Eye (tissue), 1 donor: ENCODE data around the gene ZBTB6.

ENCODE experiments used
- DNase-seq: peaks from one replicate; pipeline ENCODE4 v3.0.0-alpha.2; 2015

ZBTB6 gene, protein sequence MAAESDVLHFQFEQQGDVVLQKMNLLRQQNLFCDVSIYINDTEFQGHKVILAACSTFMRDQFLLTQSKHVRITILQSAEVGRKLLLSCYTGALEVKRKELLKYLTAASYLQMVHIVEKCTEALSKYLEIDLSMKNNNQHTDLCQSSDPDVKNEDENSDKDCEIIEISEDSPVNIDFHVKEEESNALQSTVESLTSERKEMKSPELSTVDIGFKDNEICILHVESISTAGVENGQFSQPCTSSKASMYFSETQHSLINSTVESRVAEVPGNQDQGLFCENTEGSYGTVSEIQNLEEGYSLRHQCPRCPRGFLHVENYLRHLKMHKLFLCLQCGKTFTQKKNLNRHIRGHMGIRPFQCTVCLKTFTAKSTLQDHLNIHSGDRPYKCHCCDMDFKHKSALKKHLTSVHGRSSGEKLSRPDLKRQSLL

GRCh38 chr9:122912964-122913673, at the start of gene ZBTB6:
Gene ZBTB6, minus strand, starts transcription at chr9:122913323. Its CDS starts 1,251 bp downstream, at chr9:122912072.
- peak; percentile 93 for DNase-seq

DNA sequence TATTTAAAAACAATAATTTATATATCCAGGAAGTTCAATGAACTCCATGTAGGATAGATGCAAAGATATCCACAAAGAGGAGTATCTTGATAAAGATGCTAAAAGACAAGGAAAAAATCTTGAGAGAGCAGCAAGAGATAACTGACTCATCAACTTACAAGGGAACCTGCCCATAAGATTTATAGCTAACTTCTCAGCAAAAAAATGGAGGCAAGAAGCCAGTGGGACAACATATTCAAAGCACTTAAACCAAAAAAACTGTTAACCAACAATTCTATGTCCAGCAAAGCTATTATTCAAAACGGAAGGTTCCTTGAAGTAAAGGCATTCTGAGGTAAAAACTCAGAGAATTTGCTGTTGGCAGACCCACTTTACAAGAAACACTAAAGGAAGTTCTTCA, 48.0 kb upstream of the ZBTB6 start:
- no peak for DNase-seq

GRCh38 chr9:122955961-122956360, 42.8 kb upstream of the ZBTB6 start:
- no peak for DNase-seq

- DNase-seq = no peak
Measured at GRCh38 chr9:122954253-122954691, 41.1 kb upstream of the ZBTB6 start.

DNA sequence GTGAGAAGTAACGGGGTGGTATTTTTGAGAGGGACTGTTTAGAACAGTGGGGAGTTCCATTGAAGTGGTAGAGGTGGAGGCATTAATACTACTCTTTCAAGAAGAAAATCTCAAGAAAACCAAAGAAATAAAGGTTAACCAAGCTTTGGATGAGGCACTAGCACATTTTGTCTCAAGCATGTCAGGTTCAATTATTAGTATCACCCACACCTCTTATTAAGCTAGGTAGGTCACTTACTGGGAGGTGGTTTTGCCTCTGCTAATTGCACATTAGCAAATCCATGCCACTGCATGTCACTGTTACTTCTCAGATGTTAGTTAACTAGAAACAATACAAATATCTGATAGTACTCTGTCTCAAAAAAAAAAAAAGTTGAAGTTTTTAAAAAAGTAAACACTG, 37.9 kb upstream of the ZBTB6 start:
- no peak for DNase-seq

DNA sequence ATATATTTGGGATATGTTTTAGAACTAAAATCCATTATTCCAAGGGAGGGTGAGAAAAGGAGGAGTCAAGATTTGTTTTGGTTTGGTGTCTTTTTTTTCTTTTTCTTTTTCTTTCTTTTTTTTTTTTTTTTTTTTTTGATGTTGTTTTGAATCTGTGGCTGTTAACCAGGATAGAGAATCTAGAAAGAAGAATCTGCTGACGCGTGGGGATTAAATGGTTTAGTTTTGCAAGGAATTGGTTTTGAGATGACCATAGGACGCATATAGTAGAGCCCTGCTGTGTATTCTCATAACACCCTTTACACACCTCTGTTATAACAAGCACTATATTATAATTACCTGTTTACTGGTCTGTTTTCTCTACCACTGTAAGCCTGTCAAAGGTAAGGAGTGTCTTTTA, 37.1 kb upstream of the ZBTB6 start:
- no peak for DNase-seq

- DNase-seq = peak; percentile 44
Measured at GRCh38 chr9:122949696-122950095, 36.6 kb upstream of the ZBTB6 start.

- DNase-seq = no peak
Measured at GRCh38 chr9:122948313-122948712, 35.2 kb upstream of the ZBTB6 start.

- DNase-seq = peak; percentile 26
Measured at GRCh38 chr9:122946461-122947005, 33.4 kb upstream of the ZBTB6 start.

GRCh38 chr9:122944960-122945888, 32.1 kb upstream of the ZBTB6 start:
- DNase-seq = no peak

GRCh38 chr9:122941582-122942234, 28.6 kb upstream of the ZBTB6 start:
- no peak for DNase-seq

DNA sequence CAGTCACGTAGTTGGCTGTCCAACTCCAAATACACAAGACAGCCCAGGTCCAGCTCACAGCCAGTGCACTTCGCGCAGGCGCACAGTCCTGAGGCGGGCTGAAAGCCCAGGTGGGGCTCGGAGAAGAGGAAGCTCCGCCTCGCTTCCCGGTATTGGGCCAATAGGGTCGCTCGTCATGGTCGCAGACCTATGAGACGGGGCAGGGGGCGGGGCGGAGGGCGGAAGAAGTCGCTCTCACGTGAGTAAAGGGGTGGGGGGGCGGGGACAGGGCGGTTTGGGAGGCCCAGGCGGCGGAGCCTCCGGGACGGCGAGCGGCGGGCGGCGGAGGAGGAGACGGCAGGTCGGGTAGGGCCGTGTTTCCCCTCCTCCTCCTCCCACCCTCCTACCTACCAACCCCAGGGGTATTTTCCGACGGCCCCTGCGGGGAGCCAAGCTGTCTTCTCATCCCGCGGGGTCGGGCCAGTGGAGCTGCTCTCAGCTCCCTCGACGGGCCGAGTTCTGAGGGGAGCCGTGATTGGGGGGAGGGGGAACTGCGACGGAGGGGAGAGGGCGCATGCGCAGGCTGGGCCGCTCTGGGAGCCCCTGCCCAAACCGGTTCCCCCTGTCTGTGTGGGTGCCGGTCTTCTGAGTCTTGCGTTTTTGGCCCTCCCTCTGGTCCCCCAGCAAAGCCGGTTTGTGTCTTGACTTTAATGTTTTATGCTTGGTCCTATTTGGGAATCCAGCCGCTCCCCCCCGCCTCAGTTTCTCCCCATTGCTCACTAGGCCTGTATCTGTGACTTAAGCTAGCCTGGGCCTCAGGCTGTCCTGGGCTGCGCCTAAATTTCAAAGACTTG, 27.8 kb upstream of the ZBTB6 start, which contains the start of gene RABGAP1:
Gene RABGAP1, plus strand, starts transcription at position 272 of the 833 bp plus-strand sequence. CDS start 16,040 bp downstream, outside the sequence.
- DNase-seq = peak; percentile 99

- DNase-seq = no peak
Measured at GRCh38 chr9:122940454-122940748, 27.3 kb upstream of the ZBTB6 start.

- no peak for DNase-seq
Measured at GRCh38 chr9:122939601-122940000, 26.5 kb upstream of the ZBTB6 start.

DNA sequence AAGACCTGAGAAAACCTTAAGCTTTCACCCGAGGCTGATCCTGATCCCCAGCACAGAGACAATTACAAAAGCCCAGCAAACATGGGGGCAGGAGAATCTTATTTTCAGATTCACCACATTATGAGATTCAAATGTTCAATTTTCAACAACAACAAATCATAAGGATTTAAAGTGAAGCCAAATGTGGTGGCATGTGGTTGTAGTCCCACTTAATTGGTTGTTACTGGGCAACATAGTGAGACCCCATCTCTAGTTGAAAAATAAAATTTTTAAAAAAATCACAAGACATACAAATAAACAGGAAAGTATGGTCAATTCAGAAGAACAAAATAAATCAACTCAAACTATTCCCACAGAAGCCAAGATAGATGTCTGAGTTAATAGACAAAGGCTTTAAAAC, 23.8 kb upstream of the ZBTB6 start:
- DNase-seq = no peak

GRCh38 chr9:122936464-122936863, 23.3 kb upstream of the ZBTB6 start:
- DNase-seq = no peak

GRCh38 chr9:122931226-122932121, 18.4 kb upstream of the ZBTB6 start, which contains the start of gene ZBTB26:
Gene ZBTB26, minus strand, starts transcription at chr9:122931512. Its CDS starts 11,578 bp downstream, at chr9:122919934.
- peak; percentile 98 for DNase-seq

DNA sequence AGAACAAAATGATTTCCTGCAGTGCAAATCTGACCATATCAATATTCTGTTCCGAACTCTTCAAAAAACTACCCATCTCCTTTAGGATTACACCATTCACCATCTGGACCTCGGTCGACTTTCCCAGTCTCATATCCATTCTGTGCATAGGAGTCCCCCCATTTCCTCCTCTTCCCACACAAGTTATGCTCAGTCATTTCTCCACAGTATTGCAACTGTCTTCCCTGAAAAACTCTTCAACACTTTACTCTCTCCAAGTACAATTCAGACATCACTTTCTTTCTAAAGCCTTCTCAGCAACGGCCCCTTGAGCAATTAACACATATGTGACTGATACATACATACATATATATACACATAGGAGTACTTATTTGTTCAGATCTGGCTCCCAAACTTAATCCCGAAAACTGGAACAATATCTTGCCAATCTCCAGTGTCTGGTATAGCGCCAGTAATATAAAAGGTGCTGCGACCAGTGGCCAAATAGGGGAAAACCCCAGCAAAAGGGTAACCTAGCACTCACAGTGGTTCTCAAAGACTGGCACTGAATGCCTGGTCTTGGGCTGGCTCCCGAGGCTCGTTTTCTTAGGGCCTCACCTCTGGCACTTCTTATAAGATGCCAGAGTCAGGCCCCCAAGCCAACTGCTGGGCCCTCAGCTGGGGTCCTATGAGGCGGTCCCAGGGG, 17.6 kb upstream of the ZBTB6 start:
- no peak for DNase-seq

GRCh38 chr9:122929796-122930354, 16.8 kb upstream of the ZBTB6 start:
- DNase-seq = no peak
